DND-41 (cell line): ENCODE results near the gene OR2AT4.

Experiments used
- ATAC-seq: fragments of 200-7000 bp; cut with Tn5 transposase; 3 replicates; pipeline ENCODE4 v1.9.1; 2021; ENCODE audit warnings: low read depth; ENCODE audit not compliant: insufficient read depth
- DNase-seq: peaks from one replicate; pipeline ENCODE4 v3.0.0-alpha.2; 2020
- H2AFZ ChIP-seq: 2 replicates; pipeline ENCODE4 v1.6.0; 2012; ENCODE audit warnings: low read depth, low read length
- H3K27ac ChIP-seq: 2 replicates; pipeline ENCODE4 v1.5.1; 2012; ENCODE audit warnings: low read length, inconsistent platforms
- H3K27me3 ChIP-seq: fragments of 200-600 bp; sonication (generic); 2 replicates; pipeline ENCODE4 v1.6.0; 2012; ENCODE audit warnings: low read length, mild to moderate bottlenecking, inconsistent platforms; ENCODE audit not compliant: insufficient read depth, poor library complexity
- H3K36me3 ChIP-seq: 2 replicates; pipeline ENCODE4 v1.5.1; 2012; ENCODE audit warnings: low read length, inconsistent platforms; ENCODE audit not compliant: insufficient read depth
- H3K4me1 ChIP-seq: 2 replicates; pipeline ENCODE4 v1.5.1; 2012; ENCODE audit warnings: mild to moderate bottlenecking, low read length; ENCODE audit not compliant: insufficient read depth
- H3K4me2 ChIP-seq: 2 replicates; pipeline ENCODE4 v1.6.0; 2012; ENCODE audit warnings: mild to moderate bottlenecking, moderate library complexity, low read length, inconsistent platforms; ENCODE audit not compliant: insufficient read depth
- H3K4me3 ChIP-seq, 2 experiments: fragments of 200-600 bp in 1 of 2; shearing (Covaris generic) in 1 of 2; 2 replicates each; pipeline ENCODE4 v1.5.1; 2012 to 2016; ENCODE audit warnings: inconsistent platforms in 2 of 2, low read length in 2 of 2, mild to moderate bottlenecking in 2 of 2, low read depth in 1 of 2, moderate library complexity in 1 of 2
- H3K79me2 ChIP-seq: 2 replicates; pipeline ENCODE4 v1.6.0; 2012; ENCODE audit warnings: low read length, inconsistent platforms; ENCODE audit not compliant: insufficient read depth
- H3K9ac ChIP-seq: 2 replicates; pipeline ENCODE4 v1.6.0; 2012; ENCODE audit warnings: low read depth, mild to moderate bottlenecking, inconsistent platforms, low read length, moderate library complexity
- H3K9me3 ChIP-seq: 2 replicates; pipeline ENCODE4 v1.5.1; 2012; ENCODE audit warnings: low read length, moderate library complexity, mild to moderate bottlenecking, inconsistent platforms; ENCODE audit not compliant: insufficient read depth, severe bottlenecking
- H4K20me1 ChIP-seq: 2 replicates; pipeline ENCODE4 v1.6.0; 2012; ENCODE audit warnings: low read length; ENCODE audit not compliant: insufficient read depth
- EZH2 ChIP-seq: IDR thresholded peaks from 3 replicates; pipeline ENCODE4 v1.6.1; 2012; ENCODE audit warnings: borderline replicate concordance, low read depth, mild to moderate bottlenecking, moderate library complexity, low read length, inconsistent platforms; ENCODE audit not compliant: severe bottlenecking
- TF ChIP-seq, protein P1 (sequence below): IDR thresholded peaks from 2 replicates; pipeline ENCODE4 v1.5.1; 2012; ENCODE audit warnings: borderline replicate concordance, low read length, moderate library complexity, mild to moderate bottlenecking; ENCODE audit not compliant: poor library complexity, severe bottlenecking; ENCODE audit errors: extremely low read depth

The OR2AT4 gene

DNA sequence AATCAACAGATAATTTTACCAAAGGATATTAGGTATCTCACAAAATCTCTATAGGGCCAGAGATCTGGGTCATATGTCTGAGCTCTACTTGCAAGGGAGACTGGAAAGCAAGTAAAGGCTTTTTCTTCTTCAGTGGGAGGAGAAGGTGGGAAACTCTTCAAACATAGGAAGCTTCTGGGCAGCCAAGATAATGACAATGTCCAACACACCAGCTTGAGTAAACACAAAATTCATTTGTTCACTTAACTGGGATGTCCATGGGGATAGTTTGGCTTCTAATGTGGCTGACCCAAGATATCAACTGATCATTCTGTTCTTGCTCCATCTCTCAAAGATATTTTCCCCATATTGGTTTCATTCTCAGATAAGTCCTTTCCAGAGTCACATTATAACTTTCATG, 37.4 kb downstream of the OR2AT4 start:
- DNase-seq (no peak), ATAC-seq (no peak)
- H3K4me1 ChIP-seq: no peaks in the 10 kb centered on the region
- no peaks in the 10 kb centered on the region for H3K79me2 ChIP-seq
- TF ChIP-seq, protein P1, sequence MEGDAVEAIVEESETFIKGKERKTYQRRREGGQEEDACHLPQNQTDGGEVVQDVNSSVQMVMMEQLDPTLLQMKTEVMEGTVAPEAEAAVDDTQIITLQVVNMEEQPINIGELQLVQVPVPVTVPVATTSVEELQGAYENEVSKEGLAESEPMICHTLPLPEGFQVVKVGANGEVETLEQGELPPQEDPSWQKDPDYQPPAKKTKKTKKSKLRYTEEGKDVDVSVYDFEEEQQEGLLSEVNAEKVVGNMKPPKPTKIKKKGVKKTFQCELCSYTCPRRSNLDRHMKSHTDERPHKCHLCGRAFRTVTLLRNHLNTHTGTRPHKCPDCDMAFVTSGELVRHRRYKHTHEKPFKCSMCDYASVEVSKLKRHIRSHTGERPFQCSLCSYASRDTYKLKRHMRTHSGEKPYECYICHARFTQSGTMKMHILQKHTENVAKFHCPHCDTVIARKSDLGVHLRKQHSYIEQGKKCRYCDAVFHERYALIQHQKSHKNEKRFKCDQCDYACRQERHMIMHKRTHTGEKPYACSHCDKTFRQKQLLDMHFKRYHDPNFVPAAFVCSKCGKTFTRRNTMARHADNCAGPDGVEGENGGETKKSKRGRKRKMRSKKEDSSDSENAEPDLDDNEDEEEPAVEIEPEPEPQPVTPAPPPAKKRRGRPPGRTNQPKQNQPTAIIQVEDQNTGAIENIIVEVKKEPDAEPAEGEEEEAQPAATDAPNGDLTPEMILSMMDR: no peak
- TF ChIP-seq EZH2: no peak
- no peaks in the 10 kb centered on the region for H3K36me3 ChIP-seq
- no peaks in the 10 kb centered on the region for H3K9me3 ChIP-seq
- H3K4me2 ChIP-seq: no peak overlapping the region
- H2AFZ ChIP-seq: no peak overlapping the region
- H3K4me3 ChIP-seq: no peak overlapping the region
- no peak overlapping the region for H3K27ac ChIP-seq
- H3K9ac ChIP-seq: no peak overlapping the region
- H4K20me1 ChIP-seq: no peaks in the 10 kb centered on the region
- H3K27me3 ChIP-seq: no peaks in the 10 kb centered on the region

DNA sequence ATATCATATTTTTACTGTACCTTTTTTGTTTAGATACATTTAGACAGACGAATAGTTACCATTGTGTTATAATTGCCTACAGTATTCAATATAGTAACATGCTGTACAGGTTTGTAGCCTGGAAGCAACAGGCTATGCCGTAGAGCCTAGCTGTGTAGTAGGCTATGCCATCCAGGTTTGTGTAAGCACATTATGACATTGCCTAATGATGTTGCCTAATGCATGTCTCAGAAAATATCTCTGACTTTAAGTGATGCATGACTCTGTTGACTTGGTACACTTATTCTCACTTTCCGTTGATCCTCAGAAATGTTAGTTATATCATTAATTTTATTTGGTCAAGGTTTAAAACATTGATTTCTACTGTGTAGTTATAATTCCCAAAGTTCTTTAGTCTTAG, 39.9 kb downstream of the OR2AT4 start:
- TF ChIP-seq, protein P1: no peak
- no peak for TF ChIP-seq EZH2
- Histone ChIP-seq H2AFZ (no peak overlapping the region), H3K9me3 (peaks cover 8% of the 10 kb centered on the region), H3K9ac (no peak overlapping the region), H3K4me2 (no peak overlapping the region), H4K20me1 (no peaks in the 10 kb centered on the region), H3K36me3 (no peaks in the 10 kb centered on the region), H3K27me3 (no peaks in the 10 kb centered on the region), H3K27ac (no peak overlapping the region), H3K4me1 (no peaks in the 10 kb centered on the region), H3K79me2 (no peaks in the 10 kb centered on the region), H3K4me3 (no peak overlapping the region)
- ATAC-seq (no peak), DNase-seq (no peak)

DNA sequence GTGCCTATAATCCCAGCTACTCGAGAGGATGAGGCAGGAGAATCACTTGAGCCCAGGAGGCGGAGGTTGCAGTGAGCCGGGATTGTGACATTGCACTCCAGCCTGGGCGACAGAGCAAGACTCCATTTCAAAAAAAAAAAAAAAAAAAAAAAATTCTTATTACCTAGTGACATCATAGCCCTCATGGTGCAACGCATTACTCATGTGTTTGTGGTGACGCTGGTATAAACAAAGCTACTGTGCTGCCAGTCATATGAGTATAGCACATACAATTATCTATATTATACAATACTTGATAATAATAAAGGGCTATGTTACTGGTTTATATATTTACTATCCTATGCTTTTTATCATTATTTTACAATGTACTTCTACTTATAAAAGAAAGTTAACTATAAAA, 41.2 kb downstream of the OR2AT4 start:
- Histone ChIP-seq H3K79me2 (no peaks in the 10 kb centered on the region), H3K4me2 (no peak overlapping the region), H3K4me1 (no peaks in the 10 kb centered on the region), H2AFZ (no peak overlapping the region), H3K36me3 (no peaks in the 10 kb centered on the region), H3K9me3 (peaks cover 8% of the 10 kb centered on the region), H3K27ac (no peak overlapping the region), H4K20me1 (no peaks in the 10 kb centered on the region), H3K27me3 (no peaks in the 10 kb centered on the region), H3K9ac (no peak overlapping the region), H3K4me3 (no peak overlapping the region)
- no peak for ATAC-seq
- TF ChIP-seq EZH2: no peak
- DNase-seq: no peak

DNA sequence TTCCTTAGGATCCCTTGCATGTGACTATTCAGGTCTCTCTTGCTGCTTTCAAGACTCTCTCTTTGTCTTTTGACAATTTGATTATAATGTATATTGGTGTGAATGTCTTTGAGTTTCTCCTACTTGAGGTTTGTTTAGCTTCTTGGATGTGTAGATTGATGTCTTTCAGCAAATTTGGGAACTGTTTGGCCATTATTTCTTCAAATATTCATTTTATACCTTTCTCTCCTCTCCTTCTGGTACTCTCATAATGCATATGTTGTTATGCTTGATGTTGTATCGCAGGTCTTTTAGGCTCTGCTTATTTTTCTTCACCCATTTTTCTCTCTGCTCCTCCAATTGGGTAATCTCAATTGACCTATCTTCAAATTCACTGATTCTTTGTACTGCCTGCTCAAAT, 44.2 kb downstream of the OR2AT4 start:
- peaks cover 8% of the 10 kb centered on the region for H3K9me3 ChIP-seq
- no peak overlapping the region for H3K9ac ChIP-seq
- no peaks in the 10 kb centered on the region for H3K4me1 ChIP-seq
- H2AFZ ChIP-seq: no peak overlapping the region
- no peak for DNase-seq
- H3K79me2 ChIP-seq: no peaks in the 10 kb centered on the region
- H3K27ac ChIP-seq: no peak overlapping the region
- TF ChIP-seq EZH2: no peak
- TF ChIP-seq, protein P1: no peak
- H4K20me1 ChIP-seq: no peaks in the 10 kb centered on the region
- no peaks in the 10 kb centered on the region for H3K36me3 ChIP-seq
- no peak overlapping the region for H3K4me3 ChIP-seq
- no peaks in the 10 kb centered on the region for H3K27me3 ChIP-seq
- ATAC-seq: no peak
- H3K4me2 ChIP-seq: no peak overlapping the region
